ENCODE measurements around the gene PACRG. TPM values are rescaled to one million over a fixed set of nuclear protein-coding genes. Genes with fewer than 3 reads are reported as not detected.

Gene PACRG
- total RNA-seq, 4 donors from 2014 or later, result 0.29 to 1.6 (median 0.61) TPM

GRCh38 chr6:163031931-163032330 is 304.2 kb downstream of the PACRG start:
- in situ Hi-C loops (cut with MboI; ENCODE audit: low sequenced_read_pairs in 4 of 4) (no loop called here), intact Hi-C loops (cut with DNase I; ENCODE audit: low total_unique reads) (no loop called here)
- TF ChIP-seq POLR2A (IDR thresholded peaks at IDR 0.05), result no peak
- TF ChIP-seq, protein P1, sequence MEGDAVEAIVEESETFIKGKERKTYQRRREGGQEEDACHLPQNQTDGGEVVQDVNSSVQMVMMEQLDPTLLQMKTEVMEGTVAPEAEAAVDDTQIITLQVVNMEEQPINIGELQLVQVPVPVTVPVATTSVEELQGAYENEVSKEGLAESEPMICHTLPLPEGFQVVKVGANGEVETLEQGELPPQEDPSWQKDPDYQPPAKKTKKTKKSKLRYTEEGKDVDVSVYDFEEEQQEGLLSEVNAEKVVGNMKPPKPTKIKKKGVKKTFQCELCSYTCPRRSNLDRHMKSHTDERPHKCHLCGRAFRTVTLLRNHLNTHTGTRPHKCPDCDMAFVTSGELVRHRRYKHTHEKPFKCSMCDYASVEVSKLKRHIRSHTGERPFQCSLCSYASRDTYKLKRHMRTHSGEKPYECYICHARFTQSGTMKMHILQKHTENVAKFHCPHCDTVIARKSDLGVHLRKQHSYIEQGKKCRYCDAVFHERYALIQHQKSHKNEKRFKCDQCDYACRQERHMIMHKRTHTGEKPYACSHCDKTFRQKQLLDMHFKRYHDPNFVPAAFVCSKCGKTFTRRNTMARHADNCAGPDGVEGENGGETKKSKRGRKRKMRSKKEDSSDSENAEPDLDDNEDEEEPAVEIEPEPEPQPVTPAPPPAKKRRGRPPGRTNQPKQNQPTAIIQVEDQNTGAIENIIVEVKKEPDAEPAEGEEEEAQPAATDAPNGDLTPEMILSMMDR (IDR thresholded peaks at IDR 0.05 in 4 of 5, conservative IDR thresholded peaks at IDR 0.05 in 1 of 5), result no peak
- Histone ChIP-seq H3K36me3 (no peaks in the 10 kb centered on the region), H3K27ac (no peak overlapping the region), H3K4me3 (no peak overlapping the region), H3K27me3 (no peaks in the 10 kb centered on the region), H3K4me1 (no peaks in the 10 kb centered on the region), H3K9me3 (no peaks in the 10 kb centered on the region)
- DNase-seq, result no peak
- ATAC-seq, result no peak

GRCh38 chr6:163036160-163036645 is 308.4 kb downstream of the PACRG start:
- intact Hi-C loops (cut with DNase I; ENCODE audit: low total_unique reads), result no loop called here
- no peak for ATAC-seq

GRCh38 chr6:163038317-163038716 is 310.5 kb downstream of the PACRG start:
- in situ Hi-C loops (cut with MboI; ENCODE audit: low sequenced_read_pairs in 4 of 4), result no loop called here
- H3K4me3 ChIP-seq, result no peak overlapping the region
- DNase-seq, result no peak
- no peak for TF ChIP-seq POLR2A (IDR thresholded peaks at IDR 0.05)
- TF ChIP-seq, protein P1 (IDR thresholded peaks at IDR 0.05 in 4 of 5, conservative IDR thresholded peaks at IDR 0.05 in 1 of 5), result no peak
- intact Hi-C loops (cut with DNase I; ENCODE audit: low total_unique reads), result no loop called here
- no peaks in the 10 kb centered on the region for H3K36me3 ChIP-seq
- peak; percentile 60 to 65 for ATAC-seq
- no peak overlapping the region for H3K27ac ChIP-seq
- no peaks in the 10 kb centered on the region for H3K9me3 ChIP-seq
- H3K4me1 ChIP-seq, result peaks cover 0 to 4% of the 10 kb centered on the region in 2 donors
- H3K27me3 ChIP-seq, result no peaks in the 10 kb centered on the region

More at GRCh38 chr6:163036160-163036645, 308.4 kb downstream of the PACRG start:
- Histone ChIP-seq H3K4me3 (no peak overlapping the region), H3K36me3 (no peaks in the 10 kb centered on the region), H3K27me3 (no peaks in the 10 kb centered on the region), H3K9me3 (no peaks in the 10 kb centered on the region), H3K27ac (no peak overlapping the region), H3K4me1 (peaks cover 0 to 4% of the 10 kb centered on the region in 2 donors)
- in situ Hi-C loops (cut with MboI; ENCODE audit: low sequenced_read_pairs in 4 of 4), result no loop called here
- no peak for TF ChIP-seq POLR2A (IDR thresholded peaks at IDR 0.05)
- TF ChIP-seq, protein P1 (IDR thresholded peaks at IDR 0.05 in 4 of 5, conservative IDR thresholded peaks at IDR 0.05 in 1 of 5), result no peak
- DNase-seq, result no peak

GRCh38 chr6:163048345-163048744 is 320.6 kb downstream of the PACRG start:
- DNase-seq, result no peak
- no peaks in the 10 kb centered on the region for H3K27me3 ChIP-seq
- intact Hi-C loops (cut with DNase I; ENCODE audit: low total_unique reads), result no loop called here
- no peaks in the 10 kb centered on the region for H3K9me3 ChIP-seq
- H3K27ac ChIP-seq, result no peak overlapping the region
- TF ChIP-seq POLR2A (IDR thresholded peaks at IDR 0.05), result no peak
- TF ChIP-seq, protein P1 (IDR thresholded peaks at IDR 0.05 in 4 of 5, conservative IDR thresholded peaks at IDR 0.05 in 1 of 5), result no peak
- no peaks in the 10 kb centered on the region for H3K36me3 ChIP-seq
- no peak overlapping the region for H3K4me3 ChIP-seq
- H3K4me1 ChIP-seq, result peaks cover 0 to 5% of the 10 kb centered on the region in 2 donors
- ATAC-seq, result no peak
- in situ Hi-C loops (cut with MboI; ENCODE audit: low sequenced_read_pairs in 4 of 4), result no loop called here

All from gastrocnemius medialis (tissue), 4 donors.